ENCODE results near the gene OSBP.

- TF ChIP-seq, protein P1, sequence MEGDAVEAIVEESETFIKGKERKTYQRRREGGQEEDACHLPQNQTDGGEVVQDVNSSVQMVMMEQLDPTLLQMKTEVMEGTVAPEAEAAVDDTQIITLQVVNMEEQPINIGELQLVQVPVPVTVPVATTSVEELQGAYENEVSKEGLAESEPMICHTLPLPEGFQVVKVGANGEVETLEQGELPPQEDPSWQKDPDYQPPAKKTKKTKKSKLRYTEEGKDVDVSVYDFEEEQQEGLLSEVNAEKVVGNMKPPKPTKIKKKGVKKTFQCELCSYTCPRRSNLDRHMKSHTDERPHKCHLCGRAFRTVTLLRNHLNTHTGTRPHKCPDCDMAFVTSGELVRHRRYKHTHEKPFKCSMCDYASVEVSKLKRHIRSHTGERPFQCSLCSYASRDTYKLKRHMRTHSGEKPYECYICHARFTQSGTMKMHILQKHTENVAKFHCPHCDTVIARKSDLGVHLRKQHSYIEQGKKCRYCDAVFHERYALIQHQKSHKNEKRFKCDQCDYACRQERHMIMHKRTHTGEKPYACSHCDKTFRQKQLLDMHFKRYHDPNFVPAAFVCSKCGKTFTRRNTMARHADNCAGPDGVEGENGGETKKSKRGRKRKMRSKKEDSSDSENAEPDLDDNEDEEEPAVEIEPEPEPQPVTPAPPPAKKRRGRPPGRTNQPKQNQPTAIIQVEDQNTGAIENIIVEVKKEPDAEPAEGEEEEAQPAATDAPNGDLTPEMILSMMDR (IDR thresholded peaks at IDR 0.05 in 2 of 3, conservative IDR thresholded peaks at IDR 0.05 in 1 of 3; ENCODE audit: borderline replicate concordance in 1 of 3, insufficient read depth in 1 of 3, low read depth in 2 of 3, low read length in 2 of 3): no peak
- TF ChIP-seq YY1 (IDR thresholded peaks at IDR 0.05; ENCODE audit: extremely low read depth, insufficient replicate concordance, low read depth, low read length): no peak
- TF ChIP-seq, protein P2, sequence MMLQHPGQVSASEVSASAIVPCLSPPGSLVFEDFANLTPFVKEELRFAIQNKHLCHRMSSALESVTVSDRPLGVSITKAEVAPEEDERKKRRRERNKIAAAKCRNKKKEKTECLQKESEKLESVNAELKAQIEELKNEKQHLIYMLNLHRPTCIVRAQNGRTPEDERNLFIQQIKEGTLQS (IDR thresholded peaks at IDR 0.05): no peak
- no peak for TF ChIP-seq ZNF274 (IDR thresholded peaks at IDR 0.05; ENCODE audit: low read depth, low read length)
- TF ChIP-seq SP1 (IDR thresholded peaks at IDR 0.05; ENCODE audit: low read depth): no peak
- TF ChIP-seq POLR2AphosphoS5 (IDR thresholded peaks at IDR 0.05; ENCODE audit: low read depth, low read length): no peak
- no peak for TF ChIP-seq RAD21 (IDR thresholded peaks at IDR 0.05; ENCODE audit: low read depth)
- no peak for TF ChIP-seq POLR2A (IDR thresholded peaks at IDR 0.05; ENCODE audit: borderline replicate concordance, extremely low read depth, insufficient read depth, insufficient read length)
- TF ChIP-seq JUND (IDR thresholded peaks at IDR 0.05): no peak
- TF ChIP-seq SIN3A (IDR thresholded peaks at IDR 0.05; ENCODE audit: low read depth): no peak
- no peak for TF ChIP-seq REST (IDR thresholded peaks at IDR 0.05; ENCODE audit: low read depth)
- TF ChIP-seq EZH2phosphoT487 (IDR thresholded peaks at IDR 0.05; ENCODE audit: borderline replicate concordance): no peak
These were observed 10.1 kb upstream of the OSBP start for GRCh38 chr11:59625703-59626102.
